GM12892 (cell line): ENCODE measurements around the gene SSX3. TPM values are rescaled to one million over a fixed set of nuclear protein-coding genes. Genes with fewer than 3 reads are reported as not detected.
"Not testable (repeated sequence)": the region's sequence is repeated elsewhere in the genome, so short reads cannot be mapped to it uniquely, and the experiment has no call there.

Experiments used
- DNase-seq: peaks from one replicate; pipeline ENCODE4 v3.0.0; 2011; ENCODE audit not compliant: insufficient read length
- FAIRE-seq: peaks from 2 replicates; lab custom pipeline; 2011; peaks lifted over from hg19 to GRCh38; lab: Jason Lieb, UNC
- POLR2A ChIP-seq: IDR thresholded peaks from 2 replicates; pipeline ENCODE4 v1.6.1; 2011; ENCODE audit warnings: low read depth, low read length, control low read depth
- POLR2AphosphoS5 ChIP-seq: IDR thresholded peaks from 2 replicates; pipeline ENCODE4 v1.6.1; 2011; ENCODE audit warnings: low read depth, low read length, control low read depth
- TAF1 ChIP-seq: IDR thresholded peaks from 2 replicates; pipeline ENCODE4 v1.6.1; 2011; ENCODE audit warnings: low read depth, mild to moderate bottlenecking, control low read depth, low read length, borderline replicate concordance
- polyA plus RNA-seq: library from polyadenylated mRNA; unstranded; fragments of >200 nt; gene quantifications from one replicate; pipeline ENCODE4 v1.2.1, GENCODE V29; 2012; ENCODE audit warnings: missing spikeins, inconsistent platforms; ENCODE audit not compliant: missing spikeins

Gene SSX3
- not detected for polyA plus RNA-seq

DNA sequence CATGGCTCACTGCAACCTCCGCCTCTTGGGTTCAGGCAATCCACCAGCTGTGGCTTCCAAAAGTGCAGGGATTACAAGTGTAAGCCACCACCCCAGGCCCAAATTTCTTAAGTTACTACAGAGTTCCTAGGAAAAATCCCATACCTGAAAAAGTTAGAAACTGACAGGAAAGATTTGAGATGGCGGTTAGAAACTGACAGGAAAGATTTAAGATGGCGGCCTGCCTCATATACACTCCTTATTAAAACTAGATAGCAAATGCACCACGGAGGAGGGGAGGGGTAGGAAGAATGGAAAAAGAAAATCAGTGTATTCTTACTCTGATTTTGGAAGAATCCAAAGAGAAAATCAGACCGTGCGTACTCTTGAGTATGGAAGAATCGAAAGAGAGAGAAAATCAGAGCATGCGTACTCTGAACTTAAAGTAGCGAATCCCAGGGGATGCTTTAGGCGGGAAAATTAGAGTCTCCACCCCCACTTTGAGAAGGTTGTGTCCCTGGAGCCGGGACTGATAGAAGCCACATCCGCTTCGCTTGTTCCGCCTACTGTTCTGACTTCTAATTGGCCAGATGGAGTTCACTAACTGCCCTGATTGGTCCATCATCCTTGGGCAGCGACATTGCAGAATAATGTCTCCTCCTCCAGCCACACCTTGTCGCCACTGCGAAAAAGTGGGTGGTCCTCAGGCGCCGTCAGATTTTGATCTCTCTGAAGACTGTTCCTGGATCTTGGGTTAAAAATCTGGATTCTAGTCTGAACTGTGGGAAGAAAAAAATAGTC, at the start of gene SSX3:
Gene SSX3 (minus strand): TSS at position 389 of the 780 bp plus-strand sequence. CDS start 1,454 bp downstream, outside the sequence.
- not testable (repeated sequence) for DNase-seq, FAIRE-seq

DNA sequence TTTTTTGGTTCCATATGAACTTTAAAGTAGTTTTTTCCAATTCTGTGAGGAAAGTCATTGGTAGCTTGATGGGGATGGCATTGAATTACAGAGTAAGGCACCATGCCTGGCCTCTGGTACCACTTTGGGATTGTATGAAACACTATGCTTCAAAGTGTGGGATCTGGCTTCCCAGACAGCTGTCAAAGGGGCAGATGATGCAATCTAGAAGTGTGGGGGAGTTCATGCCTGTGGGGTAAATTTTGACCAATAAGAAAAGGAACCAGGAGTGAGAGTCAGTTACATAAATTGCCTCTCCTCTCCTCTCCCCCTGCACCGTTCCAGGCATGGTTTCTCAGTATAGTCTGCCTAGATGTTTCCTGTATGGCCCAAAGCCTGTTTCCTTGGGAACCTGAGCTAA, 41.3 kb upstream of the SSX3 start:
- not testable (repeated sequence) for DNase-seq, FAIRE-seq

- not testable (repeated sequence) for FAIRE-seq, DNase-seq
These were observed 40.4 kb upstream of the SSX3 start for GRCh38 chrX:48396931-48397330.

DNA sequence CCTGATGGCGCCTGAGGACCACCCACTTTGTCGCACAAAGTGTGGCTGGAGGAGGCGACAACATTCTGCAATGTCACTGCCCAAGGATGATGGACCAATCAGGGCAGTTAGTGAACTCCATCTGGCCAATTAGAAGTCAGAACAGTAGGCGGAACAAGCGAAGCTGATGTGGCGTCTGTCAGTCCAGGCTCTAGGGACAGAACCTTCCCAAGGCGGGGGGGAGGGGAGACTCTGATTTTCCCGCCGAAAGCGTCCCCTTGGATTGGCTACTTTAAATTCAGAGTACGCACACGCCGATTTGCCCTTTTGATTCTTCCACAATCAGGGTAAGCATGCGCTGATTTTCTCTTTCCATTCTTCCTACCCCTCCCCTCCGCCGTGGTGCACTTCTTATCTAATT, 26.7 kb upstream of the SSX3 start, which contains the start of gene SSX4:
Gene SSX4 (plus strand): TSS at position 301 of the 400 bp plus-strand sequence. CDS start 515 bp downstream, outside the sequence.
- not testable (repeated sequence) for DNase-seq, FAIRE-seq

GRCh38 chrX:48370408-48370807, 13.9 kb upstream of the SSX3 start:
- not testable (repeated sequence) for DNase-seq

GRCh38 chrX:48367717-48368408, 11.4 kb upstream of the SSX3 start:
- FAIRE-seq, DNase-seq: not testable (repeated sequence)

More at GRCh38 chrX:48370408-48370807, 13.9 kb upstream of the SSX3 start:
- not testable (repeated sequence) for FAIRE-seq

DNA sequence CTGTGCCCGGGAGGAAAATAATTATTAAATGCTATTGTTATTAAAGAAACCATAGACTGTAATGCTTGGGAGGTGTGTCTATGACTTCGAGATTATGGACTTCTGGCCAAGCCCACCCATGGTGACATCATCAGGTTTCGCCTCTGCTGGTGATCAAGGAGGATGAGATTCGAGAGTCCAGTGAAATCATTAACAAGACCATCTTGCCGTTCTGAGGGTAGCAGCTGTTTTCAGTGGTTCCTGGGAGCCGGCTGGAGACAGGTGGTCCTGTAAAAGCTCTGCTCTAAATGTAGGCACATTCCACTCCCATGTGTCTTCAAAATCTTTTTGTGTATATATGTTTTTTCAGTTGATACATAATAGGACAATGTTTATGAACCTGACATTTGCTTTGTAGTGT, 2.8 kb upstream of the SSX3 start:
- DNase-seq, FAIRE-seq: not testable (repeated sequence)

DNA sequence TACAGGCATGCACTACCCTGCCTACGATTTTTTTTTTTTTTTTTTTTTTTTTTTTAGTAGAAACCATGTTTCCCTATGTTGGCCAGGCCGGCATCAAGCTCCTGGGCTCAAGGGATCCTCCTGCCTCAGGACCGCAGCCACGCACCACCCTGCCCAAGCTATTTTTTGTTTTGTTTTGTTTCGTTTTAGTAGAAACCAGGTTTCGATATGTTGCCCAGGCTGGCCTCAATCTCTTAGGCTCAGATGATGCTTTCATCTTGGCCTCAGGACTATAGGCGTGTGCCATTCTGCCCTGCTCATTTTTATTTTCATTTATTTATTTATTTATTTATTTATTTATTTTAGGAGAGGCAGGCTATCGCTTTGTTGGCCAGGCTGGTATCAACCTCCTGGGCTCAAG, 1.2 kb upstream of the SSX3 start:
- DNase-seq (no peak), FAIRE-seq (no peak)
- no peak for TF ChIP-seq POLR2AphosphoS5
- no peak for TF ChIP-seq TAF1
- no peak for TF ChIP-seq POLR2A

GRCh38 chrX:48346059-48346458, 10.4 kb downstream of the SSX3 start:
- DNase-seq, FAIRE-seq: not testable (repeated sequence)

GRCh38 chrX:48313996-48314395, 42.5 kb downstream of the SSX3 start:
- DNase-seq, FAIRE-seq: not testable (repeated sequence)

DNA sequence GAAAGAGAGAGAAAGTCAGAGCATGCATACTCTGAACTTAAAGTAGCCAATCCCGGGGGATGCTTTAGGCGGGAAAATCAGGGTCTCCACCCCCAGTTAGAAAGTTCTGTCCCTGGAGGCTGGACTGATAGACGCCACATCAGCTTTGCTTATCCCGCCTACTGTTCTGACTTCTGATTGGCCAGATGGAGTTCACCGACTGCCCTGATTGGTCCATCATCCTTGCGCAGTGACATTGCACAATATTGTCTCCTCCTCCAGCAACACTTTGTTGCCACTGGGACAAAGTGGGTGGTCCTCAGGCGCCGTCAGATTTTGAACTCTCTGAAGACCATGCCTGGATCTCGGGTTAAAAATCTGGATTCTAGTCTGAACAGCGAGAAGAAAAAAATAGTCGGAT, 50.3 kb downstream of the SSX3 start:
- DNase-seq (no peak), FAIRE-seq (no peak)
- TF ChIP-seq POLR2A: no peak
- TF ChIP-seq POLR2AphosphoS5: no peak
- no peak for TF ChIP-seq TAF1
